C4-2B (cell line): ENCODE results near the gene FAM131B.

ENCODE experiments used
- H3K27ac ChIP-seq: fragments of 450-650 bp; 2 replicates; pipeline ENCODE4 v1.5.1; 2017
- CTCF ChIP-seq: fragments of 450-650 bp; conservative IDR thresholded peaks from 2 replicates; pipeline ENCODE4 v1.5.1; 2017; ENCODE audit warnings: mild to moderate bottlenecking
- ZFX ChIP-seq: fragments of 450-650 bp; IDR thresholded peaks from 2 replicates; pipeline ENCODE4 v1.6.1; 2017

Gene FAM131B

DNA sequence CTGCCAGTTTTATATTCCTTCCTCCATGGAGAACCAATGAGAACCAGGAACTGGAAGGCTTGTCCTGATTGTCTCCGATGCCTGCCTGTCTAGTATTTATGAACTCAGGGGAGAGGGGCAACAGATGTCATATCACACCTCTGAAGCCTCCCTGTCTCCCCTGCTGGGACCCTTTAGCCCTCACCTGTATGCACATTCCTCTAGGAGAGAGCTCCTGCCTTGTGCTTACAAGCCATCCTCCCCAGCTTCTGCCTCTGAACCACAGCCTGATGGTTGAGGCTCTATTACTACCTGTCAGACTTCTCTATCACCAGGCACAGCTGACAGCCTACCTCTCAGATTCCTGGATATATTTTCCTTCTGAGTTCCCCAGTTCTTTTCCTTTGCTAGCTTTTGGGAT, 5.9 kb upstream of the FAM131B start:
- peak overlapping the region; percentile 67 for H3K27ac ChIP-seq
- no peak for TF ChIP-seq CTCF
- no peak for TF ChIP-seq ZFX

GRCh38 chr7:143367972-143368371, 5.5 kb upstream of the FAM131B start:
- peak overlapping the region; percentile 67 for H3K27ac ChIP-seq
- TF ChIP-seq CTCF (no peak), ZFX (no peak)

DNA sequence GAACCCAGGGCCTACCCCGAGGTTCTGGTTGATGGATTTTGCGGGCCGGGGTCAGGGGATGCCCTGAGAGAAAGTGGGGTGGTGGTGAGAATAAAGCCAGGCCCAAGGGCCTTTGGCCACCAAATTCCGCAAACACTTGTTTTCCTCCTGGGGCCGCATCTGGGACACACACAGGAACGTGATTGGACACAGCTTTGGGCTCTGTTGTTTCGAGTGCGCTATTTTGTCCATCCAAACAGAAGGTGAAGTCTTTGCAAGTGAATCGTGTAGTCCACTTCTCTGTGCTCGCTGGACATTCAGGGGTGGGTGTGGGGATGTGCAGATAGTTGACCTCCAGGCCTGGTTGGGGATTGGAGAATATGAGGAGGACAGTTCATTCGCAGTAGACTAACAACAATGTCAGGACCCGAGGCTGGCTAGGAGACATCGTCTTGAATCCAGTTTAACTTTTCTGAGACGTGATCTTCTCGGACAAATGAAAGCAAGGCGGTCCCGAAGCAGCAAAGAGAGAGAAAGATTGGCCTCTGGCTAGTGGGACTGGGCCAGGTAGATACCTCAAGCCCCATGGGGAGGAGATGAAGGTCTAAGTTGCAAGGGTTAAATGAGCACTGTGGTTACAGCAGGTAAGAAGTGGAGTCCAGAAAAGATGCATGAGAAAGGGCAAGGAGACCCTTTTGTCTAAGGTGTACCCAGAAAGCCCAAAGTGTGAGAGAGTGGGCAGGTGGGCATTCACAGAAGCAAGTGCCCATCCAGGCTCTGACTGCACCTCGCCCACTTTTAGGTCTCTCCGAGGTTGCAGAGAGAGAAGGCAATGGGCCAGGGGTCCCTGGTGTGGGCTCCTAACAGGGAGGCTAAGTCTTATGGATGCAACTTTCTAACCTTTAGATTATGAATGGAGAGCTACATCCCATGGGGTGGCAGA, 764 bp upstream of the FAM131B start:
- TF ChIP-seq ZFX (no peak), CTCF (no peak)
- H3K27ac ChIP-seq: no peak overlapping the region

DNA sequence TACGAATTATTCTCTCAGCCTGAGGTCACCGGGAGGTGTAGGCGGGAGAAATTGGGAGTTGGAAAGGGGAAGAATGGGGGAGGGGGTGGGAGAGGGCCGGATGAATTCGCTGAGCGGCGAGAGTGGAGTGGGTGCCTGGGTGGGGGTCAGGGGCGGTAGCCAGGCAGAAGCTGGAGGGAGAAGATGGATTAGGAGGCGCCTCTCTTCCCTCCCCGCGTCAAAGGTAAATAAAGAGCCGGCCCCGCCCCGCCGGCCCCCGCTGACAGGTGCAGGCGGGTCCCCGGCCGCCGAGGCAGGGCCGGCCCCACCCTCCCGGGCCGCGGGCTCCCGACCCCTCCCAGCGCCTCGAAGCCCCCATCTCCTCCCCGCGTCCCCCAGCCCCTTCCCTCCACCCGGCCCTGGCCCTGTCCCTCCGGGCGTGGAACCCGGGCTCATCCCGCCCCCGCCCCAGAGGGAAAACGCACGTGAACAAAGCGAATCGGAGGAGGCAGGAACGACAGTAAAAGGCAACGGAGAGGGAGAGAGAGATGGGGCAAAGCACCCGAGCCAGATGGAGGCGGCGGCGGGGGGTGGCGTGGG, 872 bp downstream of the FAM131B start:
- no peak for TF ChIP-seq CTCF
- no peak for TF ChIP-seq ZFX
- H3K27ac ChIP-seq: no peak overlapping the region

GRCh38 chr7:143360788-143361551, 1.5 kb downstream of the FAM131B start:
- no peak overlapping the region for H3K27ac ChIP-seq
- TF ChIP-seq CTCF: no peak
- no peak for TF ChIP-seq ZFX

GRCh38 chr7:143359771-143360353, 2.7 kb downstream of the FAM131B start:
- no peak overlapping the region for H3K27ac ChIP-seq
- TF ChIP-seq CTCF (no peak), ZFX (no peak)

- no peak for TF ChIP-seq ZFX
- TF ChIP-seq CTCF: no peak
Measured at GRCh38 chr7:143358626-143359025, 3.9 kb downstream of the FAM131B start.

More at GRCh38 chr7:143358626-143359025, 3.9 kb downstream of the FAM131B start:
- no peak overlapping the region for H3K27ac ChIP-seq
